ENCODE results near the gene KAZN. TPM values are rescaled to one million over a fixed set of nuclear protein-coding genes. Genes with fewer than 3 reads are reported as not detected.

The KAZN gene
- total RNA-seq, 4 donors from 2014 or later: 0.77 to 12.3 (median 4.9) TPM

- no peak for DNase-seq
- Histone ChIP-seq H3K4me1 (no peaks in the 10 kb centered on the region), H3K9me3 (no peaks in the 10 kb centered on the region), H3K4me3 (no peak overlapping the region), H3K27ac (no peak overlapping the region), H3K27me3 (no peaks in the 10 kb centered on the region), H3K36me3 (no peaks in the 10 kb centered on the region)
- TF ChIP-seq POLR2A (IDR thresholded peaks at IDR 0.05) (no peak), CTCF (IDR thresholded peaks at IDR 0.05) (no peak)
- intact Hi-C loops (cut with DNase I; ENCODE audit: low total_unique reads): no loop called here
Observed at GRCh38 chr1:14871218-14871970, 272.9 kb downstream of the KAZN start.

- H3K4me3 ChIP-seq: no peak overlapping the region
- intact Hi-C loops (cut with DNase I; ENCODE audit: low total_unique reads): no loop called here
- no peak for TF ChIP-seq POLR2A (IDR thresholded peaks at IDR 0.05)
- TF ChIP-seq CTCF (IDR thresholded peaks at IDR 0.05): no peak
- no peak for DNase-seq
- no peaks in the 10 kb centered on the region for H3K4me1 ChIP-seq
- no peaks in the 10 kb centered on the region for H3K9me3 ChIP-seq
- H3K27me3 ChIP-seq: no peaks in the 10 kb centered on the region
- H3K27ac ChIP-seq: no peak overlapping the region
- no peaks in the 10 kb centered on the region for H3K36me3 ChIP-seq
Observed at GRCh38 chr1:14872762-14873161, 274.3 kb downstream of the KAZN start.

DNA sequence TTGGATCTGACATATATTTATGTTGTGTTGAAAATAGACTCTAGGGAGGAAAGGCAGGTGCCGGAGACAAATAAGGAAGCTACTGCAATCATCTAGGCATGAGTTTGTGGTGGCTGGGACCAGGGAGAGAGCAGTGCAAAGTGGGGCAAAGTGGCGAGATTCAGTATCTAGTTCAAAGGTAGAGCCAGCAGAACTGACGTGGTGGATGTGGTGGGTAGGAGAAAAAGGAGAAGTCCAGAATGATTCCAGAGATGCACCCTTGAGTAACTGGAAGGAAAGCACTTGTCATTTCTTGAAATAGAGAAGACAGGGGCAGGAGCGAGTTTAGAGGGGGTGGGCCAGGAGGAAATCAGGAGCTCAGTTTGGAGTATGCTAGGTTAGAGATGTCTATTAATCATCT is 275.2 kb downstream of the KAZN start:
- TF ChIP-seq CTCF (IDR thresholded peaks at IDR 0.05) (no peak), POLR2A (IDR thresholded peaks at IDR 0.05) (no peak)
- DNase-seq: no peak
- H3K27me3 ChIP-seq: no peaks in the 10 kb centered on the region
- intact Hi-C loops (cut with DNase I; ENCODE audit: low total_unique reads): no loop called here
- H3K27ac ChIP-seq: no peak overlapping the region
- no peak overlapping the region for H3K4me3 ChIP-seq
- no peaks in the 10 kb centered on the region for H3K4me1 ChIP-seq
- no peaks in the 10 kb centered on the region for H3K9me3 ChIP-seq
- no peaks in the 10 kb centered on the region for H3K36me3 ChIP-seq

DNA sequence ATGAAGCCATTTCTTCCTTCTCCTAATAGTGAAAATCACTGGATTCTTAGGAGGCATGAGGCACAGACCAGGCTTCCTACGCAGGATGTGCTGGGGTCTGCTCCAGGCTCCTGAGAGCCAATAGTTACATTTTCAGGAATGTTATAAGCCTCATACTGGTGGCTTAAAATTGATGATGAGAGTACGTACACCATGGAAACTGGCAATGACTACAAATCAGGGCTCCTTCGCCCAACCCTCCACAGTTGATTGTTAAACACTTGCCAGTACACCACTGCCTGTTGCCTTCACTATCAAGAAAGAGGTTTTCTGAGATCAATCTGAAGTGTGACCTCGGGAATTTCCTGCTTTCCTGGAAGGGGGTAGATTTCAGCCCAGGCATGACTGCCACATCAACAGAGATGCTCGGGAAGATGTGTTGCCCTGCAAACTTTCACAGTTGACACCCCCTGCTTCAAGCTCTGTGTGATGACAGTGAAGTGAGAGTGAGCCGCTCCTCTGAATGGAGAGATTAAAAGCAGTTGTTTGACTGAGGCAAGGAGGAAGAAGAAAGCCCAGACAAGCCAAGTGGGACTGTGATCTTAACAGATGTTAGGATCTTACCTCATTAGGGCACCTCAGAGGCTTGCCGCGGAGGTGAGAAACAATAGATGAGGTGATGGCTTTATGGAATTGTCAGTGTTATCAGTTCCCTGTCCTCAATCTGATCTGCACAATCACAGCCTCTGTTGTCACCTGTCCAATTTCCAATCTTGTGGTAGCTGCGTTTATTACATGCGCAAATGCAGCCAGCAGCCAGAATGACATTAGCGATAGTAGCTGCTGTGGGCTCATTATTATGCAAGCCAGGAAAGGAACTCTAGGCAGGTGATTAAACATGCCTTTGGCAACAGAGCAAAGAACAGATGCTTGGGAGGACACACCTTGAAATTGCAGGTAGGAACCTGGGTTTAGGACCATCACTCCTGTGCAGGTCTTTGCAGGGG is 277.3 kb downstream of the KAZN start:
- DNase-seq: no peak
- H3K36me3 ChIP-seq: no peaks in the 10 kb centered on the region
- H3K4me3 ChIP-seq: no peak overlapping the region
- no peaks in the 10 kb centered on the region for H3K9me3 ChIP-seq
- H3K27me3 ChIP-seq: no peaks in the 10 kb centered on the region
- TF ChIP-seq POLR2A (IDR thresholded peaks at IDR 0.05) (no peak), CTCF (IDR thresholded peaks at IDR 0.05) (no peak)
- no peaks in the 10 kb centered on the region for H3K4me1 ChIP-seq
- H3K27ac ChIP-seq: no peak overlapping the region
- intact Hi-C loops (cut with DNase I; ENCODE audit: low total_unique reads): no loop called here

- H3K36me3 ChIP-seq: no peaks in the 10 kb centered on the region
- no peak overlapping the region for H3K4me3 ChIP-seq
- H3K27ac ChIP-seq: no peak overlapping the region
- no peaks in the 10 kb centered on the region for H3K9me3 ChIP-seq
- no peaks in the 10 kb centered on the region for H3K4me1 ChIP-seq
- H3K27me3 ChIP-seq: no peaks in the 10 kb centered on the region
- intact Hi-C loops (cut with DNase I; ENCODE audit: low total_unique reads): no loop called here
- no peak for DNase-seq
- TF ChIP-seq CTCF (IDR thresholded peaks at IDR 0.05) (no peak), POLR2A (IDR thresholded peaks at IDR 0.05) (no peak)
Observed at GRCh38 chr1:14876747-14877146, 278.3 kb downstream of the KAZN start.
